Gastrocnemius medialis (tissue), 4 donors: Measurements from ENCODE around the gene NT5DC4.

Experiments used
- CTCF ChIP-seq, 5 experiments: fragments of 450-650 bp in 3 of 5; fragments of 200-600 bp in 2 of 5; sonication (generic) in 2 of 5; IDR thresholded peaks in 4 of 5; conservative IDR thresholded peaks in 1 of 5; 1 replicate in 4 of 5; 2 replicates in 1 of 5; pipeline ENCODE4 v1.5.1; 2016 to 2019; ENCODE audit warnings: antibody characterized with exemption in 5 of 5, mild to moderate bottlenecking in 3 of 5, moderate library complexity in 3 of 5
- POLR2A ChIP-seq, 2 donors: fragments of 450-650 bp; IDR thresholded peaks; one replicate each; pipeline ENCODE4 v1.6.1; 2017; ENCODE audit warnings: antibody characterized with exemption in 2 of 2, mild to moderate bottlenecking in 2 of 2, moderate library complexity in 2 of 2

- TF ChIP-seq CTCF (IDR thresholded peaks at IDR 0.05 in 4 of 5, conservative IDR thresholded peaks at IDR 0.05 in 1 of 5) (no peak), POLR2A (IDR thresholded peaks at IDR 0.05) (no peak)
Observed at GRCh38 chr2:112772322-112772721, 51.5 kb downstream of the NT5DC4 start.
